GM19351 (cell line): Measurements from ENCODE around the gene CAPN2.
"Not testable (repeated sequence)": the region's sequence is repeated elsewhere in the genome, so short reads cannot be mapped to it uniquely, and the experiment has no call there.

ENCODE experiments used
- ATAC-seq: cut with Tn5 transposase; IDR thresholded peaks from one replicate; pipeline ENCODE4 v1.9.1; 2021; ENCODE audit warnings: mild to moderate bottlenecking, moderate library complexity; ENCODE audit not compliant: unreplicated experiment

Gene CAPN2

GRCh38 chr1:223784541-223784940, 72.2 kb downstream of the CAPN2 start:
- no peak for ATAC-seq

GRCh38 chr1:223785808-223786207, 73.5 kb downstream of the CAPN2 start:
- no peak for ATAC-seq

- no peak for ATAC-seq
Measured at GRCh38 chr1:223788746-223789415, 76.5 kb downstream of the CAPN2 start.

GRCh38 chr1:223792046-223792445, 79.7 kb downstream of the CAPN2 start:
- no peak for ATAC-seq

GRCh38 chr1:223793716-223794115, 81.4 kb downstream of the CAPN2 start:
- no peak for ATAC-seq

GRCh38 chr1:223794136-223794880, 82.0 kb downstream of the CAPN2 start:
- ATAC-seq: no peak

GRCh38 chr1:223796210-223796609, 83.9 kb downstream of the CAPN2 start:
- ATAC-seq: no peak

- ATAC-seq: no peak
Measured at GRCh38 chr1:223802032-223802431, 89.7 kb downstream of the CAPN2 start.

- no peak for ATAC-seq
Measured at GRCh38 chr1:223802602-223803001, 90.3 kb downstream of the CAPN2 start.

- no peak for ATAC-seq
Measured at GRCh38 chr1:223803211-223803610, 90.9 kb downstream of the CAPN2 start.

- ATAC-seq: not testable (repeated sequence)
Measured at GRCh38 chr1:223809905-223810304, 97.6 kb downstream of the CAPN2 start.

GRCh38 chr1:223810586-223810985, 98.2 kb downstream of the CAPN2 start:
- ATAC-seq: no peak

GRCh38 chr1:223811634-223812101, 99.3 kb downstream of the CAPN2 start:
- no peak for ATAC-seq

GRCh38 chr1:223813645-223814044, 101.3 kb downstream of the CAPN2 start:
- no peak for ATAC-seq

GRCh38 chr1:223815020-223815853, 102.9 kb downstream of the CAPN2 start:
- ATAC-seq: no peak

GRCh38 chr1:223815865-223816264, 103.5 kb downstream of the CAPN2 start:
- ATAC-seq: no peak

- ATAC-seq: not testable (repeated sequence)
Measured at GRCh38 chr1:223817265-223817664, 104.9 kb downstream of the CAPN2 start.

GRCh38 chr1:223819730-223820514, 107.6 kb downstream of the CAPN2 start:
- no peak for ATAC-seq

- no peak for ATAC-seq
Measured at GRCh38 chr1:223820515-223820858, 108.1 kb downstream of the CAPN2 start.

- ATAC-seq: no peak
Measured at GRCh38 chr1:223820971-223821370, 108.6 kb downstream of the CAPN2 start.

GRCh38 chr1:223824287-223824686, 111.9 kb downstream of the CAPN2 start:
- no peak for ATAC-seq
